ENCODE results near the gene PPIL3. TPM values are rescaled to one million over a fixed set of nuclear protein-coding genes. Genes with fewer than 3 reads are reported as not detected.

Gene PPIL3
- 33.5 and 33.7 TPM in 2 replicates for total RNA-seq

GRCh38 chr2:200888704-200889625 is at the start of gene PPIL3, which contains the start of gene NIF3L1:
Gene PPIL3, minus strand, starts transcription at chr2:200889077. Its CDS starts 1,462 bp downstream, at chr2:200887615.
Gene NIF3L1, plus strand, starts transcription at chr2:200889371. Its CDS starts 2,573 bp downstream, at chr2:200891944.

GRCh38 chr2:200864176-200865034 is 24.5 kb downstream of the PPIL3 start, which contains the start of gene CLK1:
Gene CLK1, minus strand, starts transcription at chr2:200864658. Its CDS starts 2,796 bp downstream, at chr2:200861862.

Other genes with a start within 250 kb of the PPIL3 start
- gene BZW1, start 77.2 kb downstream of the PPIL3 start, total RNA-seq: 470 and 580 TPM in 2 replicates
- gene CLK1, start 24.4 kb downstream of the PPIL3 start, total RNA-seq: 43.5 and 50.4 TPM in 2 replicates
- 29.0 and 30.3 TPM in 2 replicates for gene NIF3L1, start 294 bp upstream of the PPIL3 start, total RNA-seq
- 9.2 and 17.6 TPM in 2 replicates for gene ORC2, start 74.6 kb upstream of the PPIL3 start, total RNA-seq
- 5.4 and 5.9 TPM in 2 replicates for gene HYCC2, start 182.6 kb upstream of the PPIL3 start, total RNA-seq
- 99.2 and 150 TPM in 2 replicates for gene NDUFB3, start 182.9 kb upstream of the PPIL3 start, total RNA-seq
- gene CFLAR, start 227.1 kb upstream of the PPIL3 start, total RNA-seq: 45.9 and 72.6 TPM in 2 replicates

All from airway epithelial cell (primary cell).